Neural cell (in vitro differentiated cells): ENCODE measurements around the gene SNHG17.

ENCODE experiments used
- EP300 ChIP-seq: fragments of 450-650 bp; conservative IDR thresholded peaks from 2 replicates; pipeline ENCODE4 v1.6.1; 2014; ENCODE audit warnings: antibody characterized with exemption, mild to moderate bottlenecking, moderate library complexity; ENCODE audit not compliant: poor library complexity, severe bottlenecking
- EZH2 ChIP-seq: fragments of 200-600, 300-800 bp; shearing (Covaris generic), sonication (generic); IDR thresholded peaks from 2 replicates; pipeline ENCODE4 v1.6.1; 2014; ENCODE audit warnings: antibody characterized with exemption, low read length, borderline replicate concordance, mild to moderate bottlenecking; ENCODE audit not compliant: insufficient read depth, poor library complexity, severe bottlenecking
- POLR2AphosphoS5 ChIP-seq: IDR thresholded peaks from 2 replicates; pipeline ENCODE4 v1.6.1; 2012
- RAD21 ChIP-seq: fragments of 450-650 bp; conservative IDR thresholded peaks from 2 replicates; pipeline ENCODE4 v1.6.1; 2014; ENCODE audit warnings: antibody characterized with exemption, mild to moderate bottlenecking, moderate library complexity
- TAF1 ChIP-seq: IDR thresholded peaks from 2 replicates; pipeline ENCODE4 v1.6.1; 2012; ENCODE audit warnings: low read depth
- TF ChIP-seq, protein P1 (sequence below): fragments of 450-650 bp; IDR thresholded peaks from 2 replicates; pipeline ENCODE4 v1.5.1; 2014; ENCODE audit warnings: antibody characterized with exemption, mild to moderate bottlenecking, moderate library complexity; ENCODE audit not compliant: poor library complexity, severe bottlenecking

- TF ChIP-seq, protein P1, sequence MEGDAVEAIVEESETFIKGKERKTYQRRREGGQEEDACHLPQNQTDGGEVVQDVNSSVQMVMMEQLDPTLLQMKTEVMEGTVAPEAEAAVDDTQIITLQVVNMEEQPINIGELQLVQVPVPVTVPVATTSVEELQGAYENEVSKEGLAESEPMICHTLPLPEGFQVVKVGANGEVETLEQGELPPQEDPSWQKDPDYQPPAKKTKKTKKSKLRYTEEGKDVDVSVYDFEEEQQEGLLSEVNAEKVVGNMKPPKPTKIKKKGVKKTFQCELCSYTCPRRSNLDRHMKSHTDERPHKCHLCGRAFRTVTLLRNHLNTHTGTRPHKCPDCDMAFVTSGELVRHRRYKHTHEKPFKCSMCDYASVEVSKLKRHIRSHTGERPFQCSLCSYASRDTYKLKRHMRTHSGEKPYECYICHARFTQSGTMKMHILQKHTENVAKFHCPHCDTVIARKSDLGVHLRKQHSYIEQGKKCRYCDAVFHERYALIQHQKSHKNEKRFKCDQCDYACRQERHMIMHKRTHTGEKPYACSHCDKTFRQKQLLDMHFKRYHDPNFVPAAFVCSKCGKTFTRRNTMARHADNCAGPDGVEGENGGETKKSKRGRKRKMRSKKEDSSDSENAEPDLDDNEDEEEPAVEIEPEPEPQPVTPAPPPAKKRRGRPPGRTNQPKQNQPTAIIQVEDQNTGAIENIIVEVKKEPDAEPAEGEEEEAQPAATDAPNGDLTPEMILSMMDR = no peak
- TF ChIP-seq POLR2AphosphoS5 (no peak), TAF1 (no peak), EP300 (no peak), RAD21 (no peak), EZH2 (no peak)
Observed at GRCh38 chr20:38377039-38377685, 58.0 kb downstream of the SNHG17 start.
